Spleen (tissue), 7 donors: Measurements from ENCODE around the gene NFIA.

ENCODE experiments used
- CTCF ChIP-seq, 11 experiments: fragments of 200-600 bp in 7 of 11; fragments of 450-650 bp in 4 of 11; sonication (generic) in 4 of 11; IDR thresholded peaks in 8 of 11; conservative IDR thresholded peaks in 3 of 11; 1 replicate in 7 of 11; 2 replicates in 4 of 11; pipeline versions ENCODE4 v1.4.0 to v1.8.0; 2016 to 2021; ENCODE audit warnings: antibody characterized with exemption in 11 of 11, inconsistent platforms in 4 of 11, mild to moderate bottlenecking in 1 of 11
- POLR2A ChIP-seq, 3 donors: fragments of 450-650 bp; IDR thresholded peaks; one replicate each; pipeline ENCODE4 v1.5.1; 2017; ENCODE audit warnings: antibody characterized with exemption in 3 of 3, mild to moderate bottlenecking in 1 of 3
- POLR2AphosphoS5 ChIP-seq, 3 donors: sonication (generic); formaldehyde crosslinking; IDR thresholded peaks; one replicate each; pipeline ENCODE4 v1.5.1; 2017; ENCODE audit warnings: antibody characterized with exemption in 3 of 3
- donor health status: DM: no; HTN: no; CAD: no; lungs with moderate emphysema.
- donor health status: DM: no; HTN: no; CAD: no.
- donor health status: DM: no; HTN: no; CAD: no.

GRCh38 chr1:61173118-61173517, 90.8 kb downstream of the NFIA start:
- TF ChIP-seq POLR2A (IDR thresholded peaks at IDR 0.05) (no peak), POLR2AphosphoS5 (IDR thresholded peaks at IDR 0.05) (no peak), CTCF (IDR thresholded peaks at IDR 0.05 in 8 of 11, conservative IDR thresholded peaks at IDR 0.05 in 3 of 11) (no peak)
